ENCODE measurements around the gene TPI1. TPM values are rescaled to one million over a fixed set of nuclear protein-coding genes. Genes with fewer than 3 reads are reported as not detected.

TPI1 gene
- total and polyA plus RNA-seq, 3 donors from 2014 or later: 347 to 544 (median 356) TPM

DNA sequence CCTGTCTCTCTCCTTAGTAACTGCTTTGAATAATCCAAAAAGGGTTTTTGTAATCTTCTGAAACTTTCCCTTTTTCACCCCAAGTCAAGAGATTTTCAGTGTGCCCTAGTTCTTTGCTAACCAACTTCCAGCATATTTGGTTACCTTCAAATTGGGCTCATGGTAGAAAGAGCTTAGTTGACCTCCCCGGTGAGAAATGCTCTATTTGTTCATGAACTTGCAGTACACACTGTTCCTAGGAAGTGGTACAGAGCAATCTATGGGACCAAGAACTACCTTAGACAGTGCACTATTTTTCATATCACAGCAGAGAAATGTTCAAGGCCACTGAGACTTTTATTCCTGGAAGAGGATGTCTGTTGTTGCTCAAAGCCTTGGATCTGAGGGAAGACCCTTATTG is 13.7 kb upstream of the TPI1 start:
- 3 to 22% methylated on average over 1 of the region's 1 CpG for WGBS, 2 donors
- H3K4me1 ChIP-seq: peaks cover 19% of the 10 kb centered on the region
- TF ChIP-seq, protein P1, sequence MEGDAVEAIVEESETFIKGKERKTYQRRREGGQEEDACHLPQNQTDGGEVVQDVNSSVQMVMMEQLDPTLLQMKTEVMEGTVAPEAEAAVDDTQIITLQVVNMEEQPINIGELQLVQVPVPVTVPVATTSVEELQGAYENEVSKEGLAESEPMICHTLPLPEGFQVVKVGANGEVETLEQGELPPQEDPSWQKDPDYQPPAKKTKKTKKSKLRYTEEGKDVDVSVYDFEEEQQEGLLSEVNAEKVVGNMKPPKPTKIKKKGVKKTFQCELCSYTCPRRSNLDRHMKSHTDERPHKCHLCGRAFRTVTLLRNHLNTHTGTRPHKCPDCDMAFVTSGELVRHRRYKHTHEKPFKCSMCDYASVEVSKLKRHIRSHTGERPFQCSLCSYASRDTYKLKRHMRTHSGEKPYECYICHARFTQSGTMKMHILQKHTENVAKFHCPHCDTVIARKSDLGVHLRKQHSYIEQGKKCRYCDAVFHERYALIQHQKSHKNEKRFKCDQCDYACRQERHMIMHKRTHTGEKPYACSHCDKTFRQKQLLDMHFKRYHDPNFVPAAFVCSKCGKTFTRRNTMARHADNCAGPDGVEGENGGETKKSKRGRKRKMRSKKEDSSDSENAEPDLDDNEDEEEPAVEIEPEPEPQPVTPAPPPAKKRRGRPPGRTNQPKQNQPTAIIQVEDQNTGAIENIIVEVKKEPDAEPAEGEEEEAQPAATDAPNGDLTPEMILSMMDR (IDR thresholded peaks at IDR 0.05): no peak
- no peak for TF ChIP-seq POLR2A (IDR thresholded peaks at IDR 0.05)
- no peaks in the 10 kb centered on the region for H3K9me3 ChIP-seq
- no peak overlapping the region for H3K4me3 ChIP-seq
- no peak for DNase-seq
- peak overlapping the region; percentile 71 to 98 for H3K27ac ChIP-seq
- intact Hi-C loops (cut with DNase I; ENCODE audit: low total_unique reads): no loop called here
- H3K36me3 ChIP-seq (ENCODE audit: low read depth, missing control alignments): no peaks in the 10 kb centered on the region
- no peaks in the 10 kb centered on the region for H3K27me3 ChIP-seq

DNA sequence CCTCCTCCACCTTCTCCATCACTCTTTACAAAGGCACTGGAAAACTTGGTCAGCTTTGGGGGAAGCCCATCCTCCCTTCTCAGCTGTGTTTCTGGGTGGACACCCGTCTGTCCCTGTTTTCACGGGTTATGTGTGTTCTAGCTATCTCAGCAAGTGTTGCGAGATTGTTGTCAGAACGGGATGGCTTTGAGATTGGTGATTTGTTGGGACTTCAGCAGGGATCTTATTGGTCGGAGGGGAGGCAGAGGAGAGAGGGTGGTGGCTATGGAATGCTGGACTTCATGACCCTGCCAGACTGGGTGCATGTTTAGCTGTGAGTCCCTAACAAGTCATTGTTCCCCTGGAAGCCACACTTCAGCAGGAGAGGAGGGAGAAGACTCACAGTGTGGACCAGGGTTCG is 13.3 kb upstream of the TPI1 start:
- TF ChIP-seq POLR2A (IDR thresholded peaks at IDR 0.05): no peak
- TF ChIP-seq, protein P1 (IDR thresholded peaks at IDR 0.05): no peak
- intact Hi-C loops (cut with DNase I; ENCODE audit: low total_unique reads): no loop called here
- no peak for DNase-seq
- WGBS, 2 donors: 27 to 61% methylated on average over 6 of the region's 6 CpGs
- Histone ChIP-seq H3K27ac (peak overlapping the region; percentile 71 to 98), H3K4me3 (no peak overlapping the region), H3K27me3 (no peaks in the 10 kb centered on the region), H3K36me3 (ENCODE audit: low read depth, missing control alignments) (no peaks in the 10 kb centered on the region), H3K4me1 (peaks cover 19% of the 10 kb centered on the region), H3K9me3 (no peaks in the 10 kb centered on the region)

- Histone ChIP-seq H3K9me3 (no peaks in the 10 kb centered on the region), H3K4me1 (peaks cover 19% of the 10 kb centered on the region), H3K27ac (peak overlapping the region in 1 of 2 donors; percentile 98), H3K27me3 (no peaks in the 10 kb centered on the region), H3K4me3 (no peak overlapping the region), H3K36me3 (ENCODE audit: low read depth, missing control alignments) (no peaks in the 10 kb centered on the region)
- TF ChIP-seq, protein P1 (IDR thresholded peaks at IDR 0.05): no peak
- TF ChIP-seq POLR2A (IDR thresholded peaks at IDR 0.05): no peak
- intact Hi-C loops (cut with DNase I; ENCODE audit: low total_unique reads): no loop called here
- WGBS, 2 donors: 89 to 92% methylated on average over 14 of the region's 14 CpGs
- no peak for DNase-seq
These were observed 12.0 kb upstream of the TPI1 start for GRCh38 chr12:6855322-6855721.

- H3K36me3 ChIP-seq (ENCODE audit: low read depth, missing control alignments): no peaks in the 10 kb centered on the region
- TF ChIP-seq, protein P1 (IDR thresholded peaks at IDR 0.05): no peak
- no peak for TF ChIP-seq POLR2A (IDR thresholded peaks at IDR 0.05)
- intact Hi-C loops (cut with DNase I; ENCODE audit: low total_unique reads): no loop called here
- no peak overlapping the region for H3K27ac ChIP-seq
- no peak for DNase-seq
- WGBS, 2 donors: 93 to 98% methylated on average over 2 of the region's 2 CpGs
- H3K4me1 ChIP-seq: peaks cover 10% of the 10 kb centered on the region
- no peaks in the 10 kb centered on the region for H3K9me3 ChIP-seq
- H3K27me3 ChIP-seq: no peaks in the 10 kb centered on the region
- H3K4me3 ChIP-seq: no peak overlapping the region
These were observed 8.5 kb upstream of the TPI1 start for GRCh38 chr12:6858799-6859198.

DNA sequence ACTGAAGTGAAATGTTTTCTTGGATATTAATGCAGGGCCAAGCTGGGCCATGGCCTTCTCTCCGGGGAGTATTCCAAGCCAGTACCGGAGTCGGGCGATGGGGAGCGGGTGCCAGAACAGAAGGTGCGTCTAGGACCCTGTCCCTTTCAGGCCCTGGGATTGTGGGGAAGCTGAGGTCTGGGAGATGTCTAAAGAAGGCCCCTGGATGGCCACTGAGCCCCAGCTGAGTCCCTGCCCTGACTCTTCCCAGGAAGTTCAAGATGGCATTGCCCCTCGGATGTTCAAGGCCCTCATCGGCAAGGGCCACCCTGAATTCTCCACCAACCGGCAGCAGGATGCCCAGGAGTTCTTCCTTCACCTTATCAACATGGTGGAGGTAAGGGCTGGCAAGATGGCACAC is 7.2 kb upstream of the TPI1 start:
- Histone ChIP-seq H3K4me3 (no peak overlapping the region), H3K27me3 (no peaks in the 10 kb centered on the region), H3K27ac (no peak overlapping the region), H3K36me3 (ENCODE audit: low read depth, missing control alignments) (no peaks in the 10 kb centered on the region), H3K9me3 (no peaks in the 10 kb centered on the region), H3K4me1 (no peaks in the 10 kb centered on the region)
- intact Hi-C loops (cut with DNase I; ENCODE audit: low total_unique reads): no loop called here
- WGBS, 2 donors: 91 to 97% methylated on average over 9 of the region's 9 CpGs
- DNase-seq: no peak
- TF ChIP-seq POLR2A (IDR thresholded peaks at IDR 0.05): no peak
- TF ChIP-seq, protein P1 (IDR thresholded peaks at IDR 0.05): no peak
